ENCODE data around the gene CCDC85B. TPM values are rescaled to one million over a fixed set of nuclear protein-coding genes. Genes with fewer than 3 reads are reported as not detected.

Gene CCDC85B
- polyA plus RNA-seq, 1 of the 3 experiments (the other 2 are of a cell fraction) = 52.8 TPM

DNA sequence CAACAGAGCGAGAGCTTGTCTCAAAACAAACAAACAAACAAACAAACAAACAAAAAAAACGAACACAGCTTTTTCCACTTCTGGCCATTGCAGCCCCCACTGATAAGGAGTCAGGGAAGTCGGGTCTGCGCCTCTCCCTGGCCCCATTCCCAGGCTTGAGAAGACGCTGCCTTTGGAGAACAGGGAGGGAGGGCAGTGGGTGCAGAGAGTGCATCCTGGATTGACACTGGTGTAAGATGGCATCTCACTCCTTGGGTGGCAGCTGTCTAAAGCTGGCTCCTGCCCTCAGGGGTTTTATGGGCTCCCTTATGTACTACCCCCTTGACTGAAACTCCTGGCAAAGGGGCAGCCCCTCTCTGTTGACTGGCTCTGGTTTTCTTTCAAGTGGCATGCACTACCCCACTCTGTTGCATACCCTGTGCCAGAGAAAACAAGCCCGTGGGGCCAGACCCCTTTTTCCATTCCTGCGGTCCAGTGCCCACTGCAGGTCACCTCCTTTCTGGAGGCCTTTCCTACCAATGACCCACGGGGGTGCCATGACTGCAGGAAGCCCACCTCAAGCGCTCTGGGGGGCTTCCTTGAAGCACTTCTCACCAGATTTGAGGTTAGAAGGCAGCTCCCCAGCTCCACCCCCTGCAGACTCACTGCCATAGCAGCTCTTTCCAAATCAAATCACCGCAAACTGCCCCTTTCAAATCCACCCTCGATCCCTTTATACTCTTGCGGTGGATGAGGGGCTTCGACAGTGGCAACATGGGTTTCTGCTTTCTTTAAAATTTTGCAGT lies 41.5 kb downstream of the CCDC85B start:
- Histone ChIP-seq H3K4me1 (ENCODE audit: control insufficient read depth in 1 of 2, insufficient read depth in 2 of 2, low read depth in 1 of 2, low read length in 1 of 2) (peaks cover 0 to 3% of the 10 kb centered on the region in 2 experiments; a peak in 1 of 4 replicates), H3K36me3 (replicated peaks in 1 of 2; ENCODE audit: control insufficient read depth in 1 of 2, insufficient read depth in 2 of 2, low read length in 1 of 2) (peaks cover 0 to 5% of the 10 kb centered on the region in 2 experiments), H4K20me1 (ENCODE audit: insufficient read depth) (no peaks in the 10 kb centered on the region), H3K9ac (no peak overlapping the region), H3K27me3 (ENCODE audit: insufficient read depth) (no peaks in the 10 kb centered on the region), H2AFZ (ENCODE audit: low read depth) (no peak overlapping the region), H3K27ac (ENCODE audit: low read depth in 2 of 2, low read length in 1 of 2) (no peak overlapping the region), H3K4me2 (no peak overlapping the region), H3K9me3 (no peaks in the 10 kb centered on the region), H3K79me2 (ENCODE audit: insufficient read depth) (no peaks in the 10 kb centered on the region), H3K4me3 (ENCODE audit: low read depth in 2 of 2, low read length in 1 of 2) (no peak overlapping the region), H3F3A (replicated peaks; ENCODE audit: insufficient read depth) (peaks cover 9% of the 10 kb centered on the region), H3K9me2 (no peaks in the 10 kb centered on the region)
- TF ChIP-seq GABPA (IDR thresholded peaks at IDR 0.05; ENCODE audit: low read depth) (no peak), FOXJ3 (CRISPR knock-in tag; IDR thresholded peaks at IDR 0.05) (no peak), JUND (IDR thresholded peaks at IDR 0.05) (no peak), EP300 (IDR thresholded peaks at IDR 0.05; ENCODE audit: borderline replicate concordance in 1 of 2, low read depth in 1 of 2, low read length in 1 of 2) (no peak), MAX (IDR thresholded peaks at IDR 0.05; ENCODE audit: low read depth) (no peak), MXI1 (IDR thresholded peaks at IDR 0.05; ENCODE audit: low read depth, low read length) (no peak), USF2 (IDR thresholded peaks at IDR 0.05; ENCODE audit: borderline replicate concordance, low read depth, low read length) (no peak), RAD21 (IDR thresholded peaks at IDR 0.05; ENCODE audit: low read length) (no peak), USF1 (IDR thresholded peaks at IDR 0.05; ENCODE audit: borderline replicate concordance, low read depth) (no peak), TCF12 (IDR thresholded peaks at IDR 0.05) (no peak), NRF1 (IDR thresholded peaks at IDR 0.05; ENCODE audit: low read depth, low read length) (no peak), NFIC (IDR thresholded peaks at IDR 0.05; ENCODE audit: borderline replicate concordance) (no peak), EZH2phosphoT487 (IDR thresholded peaks at IDR 0.05; ENCODE audit: borderline replicate concordance, low read depth) (no peak), RFX5 (IDR thresholded peaks at IDR 0.05; ENCODE audit: low read length) (no peak)
- TF ChIP-seq, protein P1, sequence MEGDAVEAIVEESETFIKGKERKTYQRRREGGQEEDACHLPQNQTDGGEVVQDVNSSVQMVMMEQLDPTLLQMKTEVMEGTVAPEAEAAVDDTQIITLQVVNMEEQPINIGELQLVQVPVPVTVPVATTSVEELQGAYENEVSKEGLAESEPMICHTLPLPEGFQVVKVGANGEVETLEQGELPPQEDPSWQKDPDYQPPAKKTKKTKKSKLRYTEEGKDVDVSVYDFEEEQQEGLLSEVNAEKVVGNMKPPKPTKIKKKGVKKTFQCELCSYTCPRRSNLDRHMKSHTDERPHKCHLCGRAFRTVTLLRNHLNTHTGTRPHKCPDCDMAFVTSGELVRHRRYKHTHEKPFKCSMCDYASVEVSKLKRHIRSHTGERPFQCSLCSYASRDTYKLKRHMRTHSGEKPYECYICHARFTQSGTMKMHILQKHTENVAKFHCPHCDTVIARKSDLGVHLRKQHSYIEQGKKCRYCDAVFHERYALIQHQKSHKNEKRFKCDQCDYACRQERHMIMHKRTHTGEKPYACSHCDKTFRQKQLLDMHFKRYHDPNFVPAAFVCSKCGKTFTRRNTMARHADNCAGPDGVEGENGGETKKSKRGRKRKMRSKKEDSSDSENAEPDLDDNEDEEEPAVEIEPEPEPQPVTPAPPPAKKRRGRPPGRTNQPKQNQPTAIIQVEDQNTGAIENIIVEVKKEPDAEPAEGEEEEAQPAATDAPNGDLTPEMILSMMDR (IDR thresholded peaks at IDR 0.05) = no peak
- DNase-seq = no peak
- POLR2A ChIA-PET = no interaction called here
- 79% methylated on average over 13 of the region's 13 CpGs for WGBS (ENCODE audit: low lambda C conversion rate)
- CTCF ChIA-PET = interaction anchor here (0.6 to 4.0 kb wide), 7 partner anchors 9 to 728 kb away, joined by 3 to 22 read pairs (median 4); partner anchors contain the start of genes CCDC85B and FIBP

Data from SK-N-SH (cell line).